Activated CD8-positive, alpha-beta T cell treated with anti-CD3 and anti-CD28 coated beads, Interleukin-2, amount 10 ng/mL, durations not matched to agents 7 days and 5 days (primary cell): Measurements from ENCODE around the gene TMEFF1. TPM values are rescaled to one million over a fixed set of nuclear protein-coding genes. Genes with fewer than 3 reads are reported as not detected.

ENCODE experiments used
- total RNA-seq, 2 experiments: library from RNA; stranded (reverse); gene quantifications; one replicate each; pipeline ENCODE4 v1.2.3, GENCODE V29; 2021

The TMEFF1 gene
- total RNA-seq, 2 experiments from 2014 or later: not detected

Other genes with a start within 250 kb of the TMEFF1 start
- 10 to 100 TPM; 20.6 to 21.0 TPM for gene TEX10, start 120.2 kb upstream of the TMEFF1 start, total RNA-seq
- gene MSANTD3, start 46.0 kb upstream of the TMEFF1 start, total RNA-seq: 10 to 100 TPM; 14.8 to 15.9 TPM
- under 1 TPM; 0.11 to 0.16 TPM for gene CAVIN4, start 104.9 kb downstream of the TMEFF1 start, total RNA-seq